ENCODE data around the gene PREPL. TPM values are rescaled to one million over a fixed set of nuclear protein-coding genes. Genes with fewer than 3 reads are reported as not detected.

Gene PREPL
- total and polyA plus RNA-seq, 2 of the 8 experiments (the other 6 are each of a cell fraction or from before 2014, with no cell fraction given): 13.6 to 38.9 TPM

- Histone ChIP-seq H3K27me3 (replicated peaks in 1 of 4; ENCODE audit: control insufficient read depth in 3 of 4, extremely low read depth in 1 of 4, insufficient read depth in 3 of 4, low read length in 3 of 4) (no peaks in the 10 kb centered on the region), H2AK5ac (ENCODE audit: low read depth, low read length) (no peak overlapping the region), H3K4me3 (ENCODE audit: extremely low read depth in 1 of 4, insufficient read depth in 2 of 4, low read depth in 3 of 4, low read length in 4 of 4) (no peak overlapping the region), H2BK120ac (replicated peaks; ENCODE audit: low read depth, low read length) (no peak overlapping the region), H3K27ac (ENCODE audit: low read depth, low read length) (no peak overlapping the region), H2BK15ac (ENCODE audit: low read length) (no peak overlapping the region), H3K9me3 (ENCODE audit: insufficient read depth in 2 of 2, low read depth in 1 of 2, low read length in 1 of 2) (no peaks in the 10 kb centered on the region), H3K14ac (ENCODE audit: insufficient read length) (no peak overlapping the region), H2BK12ac (ENCODE audit: low read depth, low read length) (no peak overlapping the region), H3K79me2 (ENCODE audit: control insufficient read depth in 1 of 2, insufficient read depth in 2 of 2, low read length in 2 of 2) (no peaks in the 10 kb centered on the region), H4K8ac (ENCODE audit: extremely low read depth, insufficient read depth, low read length) (no peak overlapping the region), H3K23me2 (ENCODE audit: low read depth, low read length) (no peaks in the 10 kb centered on the region), H3K36me3 (ENCODE audit: control insufficient read depth in 2 of 4, insufficient read depth in 4 of 4, low read length in 3 of 4) (peaks cover 0 to 50% (median 14%) of the 10 kb centered on the region in 4 experiments; a peak in 7 of 8 replicates), H3K4me1 (replicated peaks in 1 of 4; ENCODE audit: control insufficient read depth in 3 of 4, insufficient read depth in 4 of 4, low read length in 3 of 4) (no peaks in the 10 kb centered on the region), H2BK20ac (ENCODE audit: low read length) (no peak overlapping the region), H3K56ac (replicated peaks; ENCODE audit: insufficient read length, low read depth, low read length) (no peak overlapping the region), H4K5ac (ENCODE audit: insufficient read length, low read depth, low read length) (no peak overlapping the region), H3K4me2 (ENCODE audit: insufficient read depth in 1 of 2, low read depth in 2 of 2, low read length in 2 of 2) (no peak overlapping the region), H3K79me1 (ENCODE audit: low read depth, low read length) (no peaks in the 10 kb centered on the region), H2BK5ac (ENCODE audit: low read depth, low read length) (no peak overlapping the region), H4K20me1 (replicated peaks in 1 of 2; ENCODE audit: control insufficient read depth in 1 of 2, insufficient read depth in 2 of 2, low read length in 2 of 2) (no peaks in the 10 kb centered on the region), H3K4ac (replicated peaks; ENCODE audit: insufficient read length, low read depth, low read length) (no peak overlapping the region), H2AFZ (ENCODE audit: low read length) (no peak overlapping the region), H4K91ac (replicated peaks; ENCODE audit: insufficient read length, low read length) (no peak overlapping the region), H3K18ac (ENCODE audit: extremely low read depth, low read length) (no peak overlapping the region), H3K23ac (ENCODE audit: insufficient read length) (no peak overlapping the region), H3K9ac (replicated peaks in 1 of 4; ENCODE audit: extremely low read depth in 1 of 4, low read depth in 3 of 4, low read length in 3 of 4) (no peak overlapping the region)
- ChIA-PET POLR2A (ENCODE audit: partially characterized antibody) (interaction anchor here (1.2 to 2.2 kb wide), 2 partner anchors 13 to 18 kb away, joined by 3 to 8 read pairs; partner anchors contain the start of gene PREPL), CTCF (ENCODE audit: partially characterized antibody) (interaction anchor here (0.6 to 1.8 kb wide), 13 partner anchors 9 to 1136 kb away, joined by 3 to 13 read pairs (median 4); no protein-coding TSS in a partner anchor)
- WGBS, 2 experiments (ENCODE audit: extremely low coverage in 1 of 2, insufficient coverage in 1 of 2, insufficient read length in 1 of 2, insufficient replicate concordance in 2 of 2, low coverage in 1 of 2, low lambda C conversion rate in 2 of 2, missing lambda C conversion rate in 1 of 2): 92% methylated on average over 1 of the region's 1 CpG; no CpG with 5 or more reads in 1 of the 2 experiments
- DNase-seq (ENCODE audit: low read depth in 1 of 2, low spot score in 2 of 2): no peak
- peak in 2 of 3 experiments; percentile 30 to 40; a peak in 3 of 4 replicates for TF ChIP-seq CTCF (IDR thresholded peaks at IDR 0.05; ENCODE audit: control extremely low read depth in 1 of 3, insufficient read depth in 1 of 3, low read depth in 1 of 3, low read length in 3 of 3)
- no peak for TF ChIP-seq BACH1 (IDR thresholded peaks at IDR 0.05; ENCODE audit: low read length)
- TF ChIP-seq RAD21 (IDR thresholded peaks at IDR 0.05 in 1 of 2, conservative IDR thresholded peaks at IDR 0.05 in 1 of 2; ENCODE audit: low read depth in 2 of 2, low read length in 2 of 2): peak; percentile 64 to 68
- TF ChIP-seq POLR2AphosphoS5 (IDR thresholded peaks at IDR 0.05; ENCODE audit: low read depth, low read length): no peak
- FAIRE-seq: no peak
These were observed 18.4 kb downstream of the PREPL start for GRCh38 chr2:44342854-44343253.

Data from H1 (cell line).